Kidney epithelial cell (primary cell): Measurements from ENCODE around the gene ATP23. TPM values are rescaled to one million over a fixed set of nuclear protein-coding genes. Genes with fewer than 3 reads are reported as not detected.

Experiments used
- DNase-seq: peaks from one replicate; pipeline ENCODE4 v3.0.0-alpha.2; 2010; ENCODE audit warnings: low read depth
- H3K27me3 ChIP-seq: 2 replicates; pipeline ENCODE4 v1.6.0; 2011; ENCODE audit warnings: low read length; ENCODE audit not compliant: control insufficient read depth, insufficient read depth
- H3K36me3 ChIP-seq: 2 replicates; pipeline ENCODE4 v1.5.1; 2011; ENCODE audit warnings: low read length; ENCODE audit not compliant: control insufficient read depth, insufficient read depth
- H3K4me3 ChIP-seq: 2 replicates; pipeline ENCODE4 v1.5.1; 2011; ENCODE audit warnings: low read depth, mild to moderate bottlenecking, control low read depth, low read length
- CTCF ChIP-seq: IDR thresholded peaks from 2 replicates; pipeline ENCODE4 v1.5.1; 2011; ENCODE audit warnings: mild to moderate bottlenecking, moderate library complexity, low read length, control low read depth, inconsistent platforms; ENCODE audit not compliant: insufficient read depth, poor library complexity, severe bottlenecking
- total RNA-seq: library from RNA; depleted of rRNA; stranded (reverse); fragments of >200 nt; gene quantifications from 2 replicates; pipeline ENCODE4 v1.2.3, GENCODE V29; 2015

ATP23 gene
- total RNA-seq, 1 donor from 2014 or later, result 8.0 TPM

- TF ChIP-seq CTCF, result no peak
- H3K4me3 ChIP-seq, result no peak overlapping the region
- H3K36me3 ChIP-seq, result no peaks in the 10 kb centered on the region
- no peak for DNase-seq
- no peaks in the 10 kb centered on the region for H3K27me3 ChIP-seq
Measured at GRCh38 chr12:57895389-57896114, 45.8 kb upstream of the ATP23 start.

- H3K36me3 ChIP-seq, result no peaks in the 10 kb centered on the region
- no peaks in the 10 kb centered on the region for H3K27me3 ChIP-seq
- TF ChIP-seq CTCF, result peak; percentile 15
- peak overlapping the region; percentile 41 for H3K4me3 ChIP-seq
- DNase-seq, result no peak
Measured at GRCh38 chr12:57896115-57896433, 45.3 kb upstream of the ATP23 start.

GRCh38 chr12:57896434-57897201 lies 44.7 kb upstream of the ATP23 start:
- peak; percentile 47 for TF ChIP-seq CTCF
- Histone ChIP-seq H3K36me3 (no peaks in the 10 kb centered on the region), H3K4me3 (peak overlapping the region; percentile 41), H3K27me3 (no peaks in the 10 kb centered on the region)
- DNase-seq, result no peak

GRCh38 chr12:57897286-57897974 lies 43.9 kb upstream of the ATP23 start:
- no peak for DNase-seq
- Histone ChIP-seq H3K4me3 (no peak overlapping the region), H3K36me3 (no peaks in the 10 kb centered on the region), H3K27me3 (no peaks in the 10 kb centered on the region)
- TF ChIP-seq CTCF, result no peak

- Histone ChIP-seq H3K4me3 (no peak overlapping the region), H3K36me3 (no peaks in the 10 kb centered on the region), H3K27me3 (no peaks in the 10 kb centered on the region)
- no peak for DNase-seq
- no peak for TF ChIP-seq CTCF
Measured at GRCh38 chr12:57898308-57898970, 42.9 kb upstream of the ATP23 start.
